GM21717 (cell line): ENCODE data around the gene FXYD2.

Source experiments
- ATAC-seq: cut with Tn5 transposase; IDR thresholded peaks from one replicate; pipeline ENCODE4 v1.9.1; 2021; ENCODE audit warnings: mild to moderate bottlenecking, moderate library complexity; ENCODE audit not compliant: unreplicated experiment

Gene FXYD2

DNA sequence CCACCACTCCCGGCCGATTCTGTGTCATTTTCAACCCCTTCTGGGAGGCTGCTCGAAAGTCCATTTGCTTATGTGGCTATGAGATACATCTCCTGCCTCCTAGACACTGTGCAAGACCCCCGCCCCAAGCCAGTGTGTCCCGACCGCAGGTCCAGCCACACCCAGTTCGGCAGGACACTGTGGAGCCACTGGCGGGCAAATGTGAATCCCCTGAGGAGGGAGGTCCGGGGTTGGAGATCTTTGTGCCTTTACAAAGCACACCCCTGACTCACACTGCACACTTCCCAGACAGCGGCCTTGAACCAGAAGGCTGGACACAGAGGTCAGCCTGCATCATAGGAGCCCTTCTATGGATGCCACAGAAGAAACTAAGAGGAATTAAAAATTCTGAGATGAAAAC is 34.5 kb upstream of the FXYD2 start:
- ATAC-seq = no peak

GRCh38 chr11:117857734-117858414 is 33.3 kb upstream of the FXYD2 start:
- ATAC-seq = no peak

DNA sequence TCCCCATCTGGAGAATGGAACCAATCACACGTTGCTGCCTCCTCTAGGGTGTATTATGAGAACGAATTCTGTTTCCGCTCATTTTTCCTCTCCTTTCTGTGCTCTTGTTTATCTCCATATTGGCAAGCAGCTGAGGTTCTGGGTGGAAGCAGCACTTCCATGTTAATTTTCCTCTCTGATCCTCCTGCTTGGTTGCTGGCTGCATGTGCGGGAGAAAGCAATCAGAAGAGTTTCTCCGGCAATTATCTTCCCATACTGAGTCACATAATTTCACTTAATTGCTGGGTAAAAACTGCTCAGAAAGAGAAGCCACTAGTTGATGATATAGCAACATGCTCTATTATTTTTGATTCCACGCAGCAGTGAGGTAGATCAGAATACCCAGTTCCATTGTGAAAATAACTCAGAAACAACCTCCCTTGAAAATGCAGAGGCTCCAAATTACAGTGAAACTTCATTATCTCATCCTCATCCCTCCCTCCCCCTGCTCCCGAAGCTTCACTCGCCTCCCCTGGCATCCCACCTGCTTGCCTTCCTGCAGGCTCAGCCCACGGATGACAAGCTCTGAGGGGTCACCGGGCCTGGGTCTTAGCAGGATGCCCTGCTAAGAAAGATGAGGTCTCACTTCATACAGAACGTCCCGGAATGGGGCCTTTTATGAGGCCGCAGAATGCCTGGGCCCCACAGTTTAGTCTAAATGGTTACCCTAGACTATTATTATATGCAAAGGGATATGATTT is 31.5 kb upstream of the FXYD2 start:
- no peak for ATAC-seq

DNA sequence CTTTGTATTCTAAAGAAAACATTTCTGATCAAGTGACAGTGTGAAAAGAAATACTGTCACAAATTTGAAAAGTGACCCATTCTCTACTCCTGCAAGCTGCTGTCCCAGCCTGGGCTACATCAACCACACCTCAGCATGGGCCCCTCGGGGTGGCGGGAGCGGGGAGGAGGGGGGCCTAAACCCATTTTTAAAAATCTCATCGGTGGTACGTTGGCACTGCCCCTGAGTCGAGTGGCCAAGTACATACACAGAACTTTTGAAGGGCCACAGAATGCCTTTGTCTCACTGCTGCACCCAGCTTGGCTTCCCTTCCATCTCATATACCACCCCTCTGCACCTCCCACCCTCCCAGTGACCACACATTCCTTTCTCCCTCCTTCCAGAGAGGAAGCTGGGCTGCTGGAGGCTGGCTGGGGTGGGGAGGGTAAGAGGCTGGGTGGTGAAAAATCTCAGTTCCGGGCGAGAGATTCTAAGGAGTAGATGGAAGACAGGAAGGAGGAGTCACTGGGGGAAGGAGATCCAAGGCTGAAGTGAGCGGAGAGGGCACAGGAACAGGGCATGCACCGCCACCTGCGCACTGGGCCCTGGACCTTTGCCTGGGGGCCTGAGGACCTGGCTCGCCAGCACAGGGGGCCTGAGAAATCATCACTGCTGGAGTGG is 30.8 kb upstream of the FXYD2 start:
- ATAC-seq = no peak

DNA sequence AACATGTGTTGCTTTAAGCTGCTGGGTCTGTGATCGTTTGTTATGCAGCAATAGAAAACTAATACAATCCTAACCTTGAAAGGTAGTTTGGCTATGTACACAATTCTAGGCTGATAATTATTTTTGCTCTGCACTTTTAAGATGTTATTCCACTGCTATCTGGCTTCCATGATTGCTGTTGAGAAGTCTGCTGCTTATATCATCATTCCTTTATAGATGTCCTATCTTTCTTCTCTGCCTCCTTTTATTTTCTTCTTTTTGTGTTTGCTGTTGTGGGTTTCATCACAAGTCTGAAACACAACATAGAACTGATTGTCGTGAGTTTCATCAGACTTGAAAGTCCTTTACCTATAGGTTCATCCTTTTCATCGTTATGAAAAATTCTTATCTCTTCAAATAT is 27.8 kb upstream of the FXYD2 start:
- no peak for ATAC-seq

DNA sequence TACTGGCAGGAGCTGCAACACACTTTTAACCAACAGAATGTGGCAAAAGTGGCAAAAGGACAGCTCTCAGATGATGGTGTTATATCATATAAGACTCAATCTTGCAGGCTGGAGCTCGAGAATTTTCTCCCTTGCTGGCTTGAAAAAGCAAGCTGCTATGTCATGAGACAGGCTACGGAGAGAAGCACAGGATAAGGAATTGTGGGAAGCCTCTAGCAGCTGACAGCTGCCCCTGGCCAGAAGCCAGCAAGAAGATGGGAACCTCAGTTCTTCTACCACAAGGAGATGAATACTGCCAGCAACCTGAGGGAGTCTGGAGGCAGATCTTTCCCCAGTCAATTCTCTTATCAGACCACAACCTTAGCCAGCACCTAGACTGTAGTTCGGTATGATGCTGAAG is 27.3 kb upstream of the FXYD2 start:
- ATAC-seq = no peak

DNA sequence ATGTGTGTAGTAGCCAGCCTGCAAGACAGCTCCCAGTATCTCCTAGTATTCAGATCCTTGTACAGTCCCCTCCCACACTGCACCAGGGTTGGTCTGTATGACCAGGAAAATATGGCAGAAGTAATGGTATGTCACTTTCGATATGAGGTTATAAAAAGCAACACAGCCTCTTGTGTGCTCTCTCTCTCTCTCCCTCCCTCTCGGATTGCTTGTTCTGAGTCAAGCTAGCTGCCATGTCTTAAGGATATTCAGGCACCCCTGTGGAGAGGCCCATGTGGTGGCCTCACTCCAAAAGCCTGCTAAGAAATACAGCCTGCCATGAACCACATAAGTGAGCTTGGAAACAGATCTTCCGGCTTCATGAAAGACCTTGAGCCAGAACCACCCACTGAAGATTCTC is 26.6 kb upstream of the FXYD2 start:
- ATAC-seq = no peak

GRCh38 chr11:117849781-117850414 is 25.4 kb upstream of the FXYD2 start:
- no peak for ATAC-seq

GRCh38 chr11:117843666-117844484 is 19.3 kb upstream of the FXYD2 start:
- ATAC-seq = no peak

DNA sequence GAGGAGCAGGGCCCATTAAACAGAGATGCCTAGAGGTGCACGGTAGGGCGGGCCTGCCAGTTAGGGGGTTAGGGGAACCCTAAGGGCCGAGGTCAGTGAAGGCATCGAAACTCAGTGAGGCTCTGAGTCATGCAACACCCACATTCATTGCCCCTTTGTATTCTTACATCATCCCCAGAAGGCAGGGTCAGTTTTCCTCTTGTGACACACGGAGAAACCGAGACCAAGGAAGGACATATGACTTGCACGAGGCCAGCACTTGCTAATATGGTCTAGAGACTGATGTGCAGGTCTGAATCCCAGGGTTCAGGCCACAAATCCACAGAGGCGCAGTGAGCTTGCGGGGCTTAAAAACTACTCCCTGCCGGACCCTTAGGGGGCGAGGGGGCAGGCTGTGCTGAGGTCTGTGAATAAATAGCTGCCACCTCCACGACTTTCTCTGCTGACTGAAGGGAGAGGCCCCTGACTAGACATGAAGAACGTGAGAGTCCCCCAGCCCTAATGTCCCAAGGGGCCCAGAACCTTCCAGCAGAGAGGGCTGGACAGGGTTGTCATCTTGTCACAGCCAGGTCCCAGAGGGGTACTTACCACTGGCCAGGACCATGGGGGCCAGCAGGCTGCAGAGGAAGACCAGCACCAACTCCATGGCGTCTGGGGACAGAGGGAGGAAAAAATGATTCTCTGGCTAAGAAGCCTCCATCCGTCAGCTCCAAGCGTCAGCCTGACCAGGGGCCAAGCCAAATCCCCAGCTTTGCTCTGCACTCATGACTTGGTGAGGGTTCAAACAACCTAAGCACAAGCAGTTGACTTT is 17.8 kb upstream of the FXYD2 start:
- no peak for ATAC-seq

DNA sequence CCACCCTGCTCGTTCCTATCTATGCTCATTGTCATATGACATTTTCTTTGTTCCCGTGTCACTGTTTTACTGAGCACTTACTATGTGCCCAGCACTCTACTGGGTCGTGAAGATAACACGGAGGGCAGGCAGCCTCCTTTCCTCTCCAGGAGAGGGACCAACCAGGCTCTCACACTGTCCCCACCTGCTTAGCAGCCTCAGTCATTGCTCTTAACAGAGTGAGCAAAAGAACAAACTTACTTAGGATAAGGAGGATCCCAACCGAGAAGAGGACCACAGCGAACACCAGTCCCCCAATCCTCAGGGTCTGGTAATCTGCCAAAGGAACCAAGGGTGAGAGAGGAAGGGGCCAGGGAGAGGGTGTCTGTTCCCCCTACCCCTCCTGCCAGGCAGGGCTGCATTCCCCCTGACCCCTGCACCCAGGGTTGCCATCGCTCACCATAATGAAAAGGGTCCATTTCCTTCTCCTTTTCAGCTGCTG is 17.0 kb upstream of the FXYD2 start:
- no peak for ATAC-seq

DNA sequence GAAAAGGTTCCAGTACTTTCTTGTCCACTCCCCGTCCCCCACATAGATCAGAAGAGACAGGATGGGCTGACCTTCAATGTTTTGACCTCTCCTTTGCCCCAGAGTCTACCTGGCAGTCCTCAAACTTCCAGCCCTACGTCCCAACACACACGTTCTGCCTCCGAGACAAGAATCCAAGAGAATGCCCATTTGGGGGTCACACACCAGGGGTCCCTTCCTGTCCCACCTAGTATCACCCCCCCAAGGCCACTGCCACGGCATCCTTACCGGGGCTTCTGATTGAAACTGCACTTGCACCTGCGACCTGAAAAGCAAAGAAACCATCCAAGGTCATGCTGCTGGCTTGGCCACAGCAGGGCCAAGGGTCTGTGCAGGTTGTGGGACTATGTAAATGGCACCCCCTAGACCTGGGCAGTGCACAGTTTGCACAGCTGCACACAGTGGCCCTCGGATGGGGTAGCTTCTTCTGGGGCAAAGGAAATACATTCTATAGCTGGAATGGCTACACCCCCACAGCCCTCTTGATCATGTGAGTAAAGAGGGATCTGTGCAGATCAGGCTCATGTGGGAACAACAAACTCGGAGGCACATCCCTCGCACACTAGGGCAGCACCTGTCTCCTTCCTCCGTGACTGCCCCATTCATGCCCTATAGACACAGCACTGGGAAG is 16.5 kb upstream of the FXYD2 start:
- ATAC-seq = no peak

DNA sequence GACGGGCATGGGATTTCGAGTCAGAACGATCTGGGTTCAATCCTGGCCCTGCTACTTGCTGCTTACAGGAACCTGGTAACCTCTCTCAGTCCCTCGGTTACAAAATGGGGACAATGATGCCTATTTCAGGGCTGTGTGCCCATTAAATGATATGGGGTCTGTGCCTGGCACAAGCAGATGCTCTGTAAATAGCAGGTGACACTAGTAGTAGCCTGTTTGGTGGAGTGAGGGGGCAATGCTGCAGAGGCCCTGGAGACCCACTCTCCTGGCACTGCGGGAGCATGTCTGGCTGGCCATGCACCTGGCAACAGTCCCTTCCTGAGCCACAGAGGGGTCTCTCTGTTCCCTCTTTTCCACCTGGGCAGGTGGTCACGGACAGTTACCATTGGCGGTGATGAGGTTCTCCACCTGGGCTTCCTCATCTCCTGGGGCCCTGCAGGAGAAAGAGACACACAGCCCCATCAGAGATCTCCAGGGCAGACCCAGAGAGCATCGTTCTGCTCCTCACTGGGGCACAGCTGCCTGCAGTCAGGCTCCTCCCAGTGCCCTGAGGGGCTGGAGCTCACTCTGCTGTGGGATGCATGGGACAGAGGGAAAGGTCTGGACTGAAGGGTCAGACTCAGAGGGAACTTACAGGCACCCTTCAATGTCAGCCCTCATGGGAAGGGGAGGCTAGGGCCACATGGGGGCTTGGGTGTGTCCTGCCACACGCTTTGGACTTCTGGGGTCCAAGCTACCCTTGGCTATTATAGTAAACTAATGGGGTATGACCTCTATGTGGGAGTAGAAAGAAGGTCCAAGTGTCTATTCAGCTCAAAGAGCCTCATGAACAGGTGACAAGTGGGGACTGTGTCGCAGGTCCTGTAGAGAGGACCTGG is 15.6 kb upstream of the FXYD2 start:
- no peak for ATAC-seq

GRCh38 chr11:117839380-117839881 is 14.9 kb upstream of the FXYD2 start:
- no peak for ATAC-seq

- no peak for ATAC-seq
Measured at GRCh38 chr11:117838901-117839300, 14.4 kb upstream of the FXYD2 start.

- ATAC-seq = no peak
Measured at GRCh38 chr11:117837791-117838190, 13.2 kb upstream of the FXYD2 start.

- no peak for ATAC-seq
Measured at GRCh38 chr11:117837070-117837776, 12.7 kb upstream of the FXYD2 start.
